ENCODE measurements around the gene PKD2L1. TPM values are rescaled to one million over a fixed set of nuclear protein-coding genes. Genes with fewer than 3 reads are reported as not detected.

PKD2L1 gene
- total RNA-seq, 2 experiments from 2014 or later, result 0.76 TPM; not detected in 1

DNA sequence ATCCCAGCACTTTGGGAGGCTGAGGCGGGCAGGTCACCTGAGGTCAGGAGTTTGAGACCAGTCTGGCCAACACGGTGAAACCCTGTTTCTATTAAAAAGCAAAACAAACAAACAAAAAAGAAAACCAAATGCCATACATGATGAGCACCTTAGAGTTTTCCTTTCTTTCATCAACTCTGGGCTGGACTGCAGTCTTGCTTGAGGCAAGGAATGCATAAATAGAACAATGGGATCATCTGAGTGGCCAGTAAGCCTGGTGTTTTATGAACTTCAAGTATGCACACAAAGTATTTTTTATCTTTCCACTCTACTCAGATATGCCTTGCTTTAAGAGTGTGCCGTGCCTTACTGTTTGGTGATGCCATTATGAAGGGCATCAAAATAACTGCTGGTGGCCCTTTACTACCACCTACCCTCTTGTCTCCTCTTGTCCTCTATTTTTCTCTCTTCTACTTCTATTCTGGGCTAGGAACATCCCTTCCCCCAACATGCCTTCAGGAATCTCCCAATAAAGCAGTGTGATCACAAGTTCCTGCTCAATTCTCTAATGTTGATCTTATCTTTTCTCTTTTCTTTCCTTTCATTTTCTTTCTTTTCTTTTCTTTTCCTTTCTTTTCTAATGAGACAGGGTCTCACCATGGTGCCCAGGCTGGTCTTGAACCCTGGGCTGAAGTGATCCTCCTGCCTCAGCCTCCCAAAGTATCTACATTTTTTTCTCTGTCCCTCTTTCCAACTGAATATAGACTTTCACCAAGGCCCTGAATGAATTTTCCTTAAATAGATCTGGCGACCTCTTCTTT is 27.2 kb upstream of the PKD2L1 start:
- no peak for TF ChIP-seq EZH2phosphoT487 (IDR thresholded peaks at IDR 0.05; ENCODE audit: borderline replicate concordance, low read depth, low read length)
- TF ChIP-seq, protein P1, sequence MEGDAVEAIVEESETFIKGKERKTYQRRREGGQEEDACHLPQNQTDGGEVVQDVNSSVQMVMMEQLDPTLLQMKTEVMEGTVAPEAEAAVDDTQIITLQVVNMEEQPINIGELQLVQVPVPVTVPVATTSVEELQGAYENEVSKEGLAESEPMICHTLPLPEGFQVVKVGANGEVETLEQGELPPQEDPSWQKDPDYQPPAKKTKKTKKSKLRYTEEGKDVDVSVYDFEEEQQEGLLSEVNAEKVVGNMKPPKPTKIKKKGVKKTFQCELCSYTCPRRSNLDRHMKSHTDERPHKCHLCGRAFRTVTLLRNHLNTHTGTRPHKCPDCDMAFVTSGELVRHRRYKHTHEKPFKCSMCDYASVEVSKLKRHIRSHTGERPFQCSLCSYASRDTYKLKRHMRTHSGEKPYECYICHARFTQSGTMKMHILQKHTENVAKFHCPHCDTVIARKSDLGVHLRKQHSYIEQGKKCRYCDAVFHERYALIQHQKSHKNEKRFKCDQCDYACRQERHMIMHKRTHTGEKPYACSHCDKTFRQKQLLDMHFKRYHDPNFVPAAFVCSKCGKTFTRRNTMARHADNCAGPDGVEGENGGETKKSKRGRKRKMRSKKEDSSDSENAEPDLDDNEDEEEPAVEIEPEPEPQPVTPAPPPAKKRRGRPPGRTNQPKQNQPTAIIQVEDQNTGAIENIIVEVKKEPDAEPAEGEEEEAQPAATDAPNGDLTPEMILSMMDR (conservative IDR thresholded peaks at IDR 0.05; ENCODE audit: low read length), result no peak
- Histone ChIP-seq H3K36me3 (ENCODE audit: insufficient read depth, low read length) (peaks cover 95% of the 10 kb centered on the region), H3K4me3 (ENCODE audit: low read depth, low read length, poor library complexity, severe bottlenecking) (no peak overlapping the region), H3K27ac (ENCODE audit: low read depth, low read length, poor library complexity, severe bottlenecking) (no peak overlapping the region), H3K4me1 (ENCODE audit: insufficient read depth, low read length, poor library complexity, severe bottlenecking) (no peaks in the 10 kb centered on the region), H2AFZ (ENCODE audit: low read length) (no peak overlapping the region), H3K9me3 (ENCODE audit: low read length) (no peaks in the 10 kb centered on the region), H3K79me2 (ENCODE audit: insufficient read depth, low read depth, low read length) (peaks cover 6% of the 10 kb centered on the region; the same call in 1 of the 2 replicates), H4K20me1 (ENCODE audit: insufficient read depth, low read length) (peaks cover 17% of the 10 kb centered on the region), H3K4me2 (ENCODE audit: low read length) (no peak overlapping the region), H3K9me2 (ENCODE audit: insufficient read depth, low read length) (no peaks in the 10 kb centered on the region)
- intact Hi-C loops (cut with micrococcal nuclease; ENCODE audit: unreplicated experiment), result no loop called here
- POLR2A ChIA-PET, result no interaction called here
- TSS peak; percentile 1 for BruUV-seq (replicated peaks)
- DNase-seq (ENCODE audit: low spot score), result no peak
- CTCF ChIA-PET (ENCODE audit: unreplicated experiment), result no interaction called here

GRCh38 chr10:100356067-100357017 is 26.3 kb upstream of the PKD2L1 start:
- Histone ChIP-seq H3K9me3 (ENCODE audit: low read length) (no peaks in the 10 kb centered on the region), H4K20me1 (ENCODE audit: insufficient read depth, low read length) (peaks cover 20% of the 10 kb centered on the region), H3K9me2 (ENCODE audit: insufficient read depth, low read length) (no peaks in the 10 kb centered on the region), H3K4me3 (ENCODE audit: low read depth, low read length, poor library complexity, severe bottlenecking) (no peak overlapping the region), H3K4me1 (ENCODE audit: insufficient read depth, low read length, poor library complexity, severe bottlenecking) (peaks cover under 1% of the 10 kb centered on the region), H3K4me2 (ENCODE audit: low read length) (no peak overlapping the region), H3K79me2 (ENCODE audit: insufficient read depth, low read depth, low read length) (peaks cover 8% of the 10 kb centered on the region; the same call in 1 of the 2 replicates), H2AFZ (ENCODE audit: low read length) (no peak overlapping the region), H3K27ac (ENCODE audit: low read depth, low read length, poor library complexity, severe bottlenecking) (no peak overlapping the region), H3K36me3 (ENCODE audit: insufficient read depth, low read length) (peaks cover 95% of the 10 kb centered on the region)
- no peak for DNase-seq (ENCODE audit: low spot score)
- POLR2A ChIA-PET, result interaction anchor here (0.7 kb wide), 1 partner anchor 14 kb away, joined by 3 read pairs; no protein-coding TSS in a partner anchor
- no TSS peak for BruUV-seq (replicated peaks)
- intact Hi-C loops (cut with micrococcal nuclease; ENCODE audit: unreplicated experiment), result no loop called here
- CTCF ChIA-PET (ENCODE audit: unreplicated experiment), result no interaction called here
- TF ChIP-seq EZH2phosphoT487 (IDR thresholded peaks at IDR 0.05; ENCODE audit: borderline replicate concordance, low read depth, low read length), result no peak
- TF ChIP-seq, protein P1 (conservative IDR thresholded peaks at IDR 0.05; ENCODE audit: low read length), result no peak
